ENCODE measurements around the gene E2F8.
A peak's percentile ranks its signal among the peaks of the same experiment; 100 is the strongest.

Gene E2F8

GRCh38 chr11:19225123-19225522 lies 15.6 kb downstream of the E2F8 start:
- Mint-ChIP-seq H3K9me3 (no peaks in the 10 kb centered on the region), H3K36me3 (ENCODE audit: low read depth) (peaks cover 27% of the 10 kb centered on the region), H3K4me3 (no peak overlapping the region), H3K27me3 (ENCODE audit: low read depth, poor library complexity) (no peaks in the 10 kb centered on the region), H3K4me1 (peaks cover 7% of the 10 kb centered on the region), H3K27ac (peak overlapping the region; percentile 52)
- TF ChIP-seq CTCF (IDR thresholded peaks at IDR 0.05), result no peak
- DNase-seq, result no peak

GRCh38 chr11:19220903-19221724 lies 19.6 kb downstream of the E2F8 start:
- Mint-ChIP-seq H3K4me1 (peaks cover 12% of the 10 kb centered on the region), H3K27me3 (ENCODE audit: low read depth, poor library complexity) (peaks cover 5% of the 10 kb centered on the region), H3K9me3 (no peaks in the 10 kb centered on the region), H3K4me3 (no peak overlapping the region), H3K36me3 (ENCODE audit: low read depth) (peaks cover 27% of the 10 kb centered on the region), H3K27ac (peak overlapping the region; percentile 32)
- no peak for DNase-seq
- no peak for TF ChIP-seq CTCF (IDR thresholded peaks at IDR 0.05)

- no peak for TF ChIP-seq CTCF (IDR thresholded peaks at IDR 0.05)
- Mint-ChIP-seq H3K9me3 (no peaks in the 10 kb centered on the region), H3K4me3 (no peak overlapping the region), H3K36me3 (ENCODE audit: low read depth) (peaks cover 10% of the 10 kb centered on the region), H3K4me1 (peaks cover 5% of the 10 kb centered on the region), H3K27me3 (ENCODE audit: low read depth, poor library complexity) (peaks cover 5% of the 10 kb centered on the region), H3K27ac (no peak overlapping the region)
- no peak for DNase-seq
Measured at GRCh38 chr11:19218786-19219460, 21.8 kb downstream of the E2F8 start.

GRCh38 chr11:19218216-19218615 lies 22.5 kb downstream of the E2F8 start:
- Mint-ChIP-seq H3K9me3 (no peaks in the 10 kb centered on the region), H3K27me3 (ENCODE audit: low read depth, poor library complexity) (peaks cover 5% of the 10 kb centered on the region), H3K27ac (no peak overlapping the region), H3K36me3 (ENCODE audit: low read depth) (peaks cover 10% of the 10 kb centered on the region), H3K4me1 (peaks cover 5% of the 10 kb centered on the region), H3K4me3 (no peak overlapping the region)
- TF ChIP-seq CTCF (IDR thresholded peaks at IDR 0.05), result no peak
- no peak for DNase-seq

- no peaks in the 10 kb centered on the region for H3K36me3 Mint-ChIP-seq (ENCODE audit: low read depth)
- no peak overlapping the region for H3K27ac Mint-ChIP-seq
Measured at GRCh38 chr11:19216709-19217374, 23.9 kb downstream of the E2F8 start.

More at GRCh38 chr11:19216709-19217374, 23.9 kb downstream of the E2F8 start:
- DNase-seq, result no peak
- TF ChIP-seq CTCF (IDR thresholded peaks at IDR 0.05), result no peak
- H3K27me3 Mint-ChIP-seq (ENCODE audit: low read depth, poor library complexity), result peaks cover 5% of the 10 kb centered on the region
- H3K4me3 Mint-ChIP-seq, result no peak overlapping the region
- H3K4me1 Mint-ChIP-seq, result peaks cover 5% of the 10 kb centered on the region
- H3K9me3 Mint-ChIP-seq, result no peaks in the 10 kb centered on the region

All from nephron progenitor cell (in vitro differentiated cells).